Neural cell (in vitro differentiated cells): ENCODE data around the gene RADIL. TPM values are rescaled to one million over a fixed set of nuclear protein-coding genes. Genes with fewer than 3 reads are reported as not detected.

ENCODE experiments used
- H2AFZ ChIP-seq: fragments of 200-600, 300-800 bp; sonication (generic), shearing (Covaris generic); 2 replicates; pipeline ENCODE4 v1.6.0; 2014; ENCODE audit warnings: low read depth, mild to moderate bottlenecking, antibody characterized with exemption, low read length, moderate library complexity
- H3F3A ChIP-seq: fragments of 200-600 bp; shearing (Covaris generic); 2 replicates; pipeline ENCODE4 v1.6.1; 2016; ENCODE audit warnings: mild to moderate bottlenecking, moderate library complexity, mixed read lengths, antibody characterized with exemption, low read length; ENCODE audit not compliant: insufficient read depth, poor library complexity, severe bottlenecking
- H3K27ac ChIP-seq: fragments of 200-600, 300-800 bp; sonication (generic), shearing (Covaris generic); 2 replicates; pipeline ENCODE4 v1.5.1; 2014; ENCODE audit warnings: mild to moderate bottlenecking, low read length, moderate library complexity
- H3K27me3 ChIP-seq: fragments of 300-800, 200-600 bp; sonication (generic), shearing (Covaris generic); 2 replicates; pipeline ENCODE4 v1.6.0; 2014; ENCODE audit warnings: mild to moderate bottlenecking, low read depth, low read length, moderate library complexity; ENCODE audit not compliant: insufficient read depth
- H3K36me3 ChIP-seq: fragments of 300-800, 200-600 bp; sonication (generic), shearing (Covaris generic); 2 replicates; pipeline ENCODE4 v1.5.1; 2014; ENCODE audit warnings: mild to moderate bottlenecking, antibody characterized with exemption, low read length, moderate library complexity; ENCODE audit not compliant: insufficient read depth
- H3K4me2 ChIP-seq: fragments of 300-800, 200-600 bp; sonication (generic), shearing (Covaris generic); 2 replicates; pipeline ENCODE4 v1.6.0; 2014; ENCODE audit warnings: mild to moderate bottlenecking, low read length
- H3K4me3 ChIP-seq: fragments of 300-800, 200-600 bp; sonication (generic), shearing (Covaris generic); 2 replicates; pipeline ENCODE4 v1.5.1; 2014; ENCODE audit warnings: mild to moderate bottlenecking, low read length, moderate library complexity
- H3K79me2 ChIP-seq: fragments of 200-600 bp; shearing (Covaris generic); replicated peaks from 2 replicates; pipeline ENCODE4 v1.6.0; 2014; ENCODE audit warnings: mild to moderate bottlenecking, low read length, moderate library complexity; ENCODE audit not compliant: insufficient read depth
- H3K9ac ChIP-seq: fragments of 300-800, 200-600 bp; sonication (generic), shearing (Covaris generic); 2 replicates; pipeline ENCODE4 v1.6.1; 2016; ENCODE audit warnings: mild to moderate bottlenecking, low read length, mixed read lengths
- H3K9me2 ChIP-seq: fragments of 200-600 bp; shearing (Covaris generic); 2 replicates; pipeline ENCODE4 v1.6.1; 2016; ENCODE audit warnings: mild to moderate bottlenecking, low read length, mixed read lengths; ENCODE audit not compliant: insufficient read depth
- H3K9me3 ChIP-seq: fragments of 200-600, 300-800 bp; sonication (generic), shearing (Covaris generic); 2 replicates; pipeline ENCODE4 v1.6.1; 2016; ENCODE audit warnings: mild to moderate bottlenecking, mixed run types, low read length, moderate library complexity, mixed read lengths
- H4K20me1 ChIP-seq: fragments of 200-600 bp; shearing (Covaris generic); 2 replicates; pipeline ENCODE4 v1.6.1; 2016; ENCODE audit warnings: mild to moderate bottlenecking, mixed run types; ENCODE audit not compliant: insufficient read depth
- CTCF ChIP-seq: fragments of 450-650 bp; IDR thresholded peaks from 2 replicates; pipeline ENCODE4 v1.5.1; 2014; ENCODE audit warnings: antibody characterized with exemption, mild to moderate bottlenecking, moderate library complexity; ENCODE audit not compliant: poor library complexity, severe bottlenecking
- EP300 ChIP-seq: fragments of 450-650 bp; conservative IDR thresholded peaks from 2 replicates; pipeline ENCODE4 v1.6.1; 2014; ENCODE audit warnings: antibody characterized with exemption, mild to moderate bottlenecking, moderate library complexity; ENCODE audit not compliant: poor library complexity, severe bottlenecking
- EZH2 ChIP-seq: fragments of 200-600, 300-800 bp; shearing (Covaris generic), sonication (generic); IDR thresholded peaks from 2 replicates; pipeline ENCODE4 v1.6.1; 2014; ENCODE audit warnings: antibody characterized with exemption, low read length, borderline replicate concordance, mild to moderate bottlenecking; ENCODE audit not compliant: insufficient read depth, poor library complexity, severe bottlenecking
- MXI1 ChIP-seq: fragments of 450-650 bp; conservative IDR thresholded peaks from 2 replicates; pipeline ENCODE4 v1.6.1; 2014; ENCODE audit warnings: antibody characterized with exemption, mild to moderate bottlenecking; ENCODE audit not compliant: poor library complexity, severe bottlenecking
- POLR2AphosphoS5 ChIP-seq: IDR thresholded peaks from 2 replicates; pipeline ENCODE4 v1.6.1; 2012
- RAD21 ChIP-seq: fragments of 450-650 bp; conservative IDR thresholded peaks from 2 replicates; pipeline ENCODE4 v1.6.1; 2014; ENCODE audit warnings: antibody characterized with exemption, mild to moderate bottlenecking, moderate library complexity
- REST ChIP-seq: IDR thresholded peaks from 2 replicates; pipeline ENCODE4 v1.6.1; 2012; ENCODE audit warnings: borderline replicate concordance
- SMC3 ChIP-seq: fragments of 450-650 bp; conservative IDR thresholded peaks from 2 replicates; pipeline ENCODE4 v1.6.1; 2014; ENCODE audit warnings: antibody characterized with exemption, mild to moderate bottlenecking, moderate library complexity; ENCODE audit not compliant: poor library complexity
- TAF1 ChIP-seq: IDR thresholded peaks from 2 replicates; pipeline ENCODE4 v1.6.1; 2012; ENCODE audit warnings: low read depth
- polyA plus RNA-seq: library from polyadenylated mRNA; depleted of rRNA; stranded (reverse); fragments of >200 nt; gene quantifications from 2 replicates; pipeline ENCODE4 v1.2.3, GENCODE V29; 2014

The RADIL gene
- polyA plus RNA-seq, 1 donor from 2014 or later: 4.1 TPM

DNA sequence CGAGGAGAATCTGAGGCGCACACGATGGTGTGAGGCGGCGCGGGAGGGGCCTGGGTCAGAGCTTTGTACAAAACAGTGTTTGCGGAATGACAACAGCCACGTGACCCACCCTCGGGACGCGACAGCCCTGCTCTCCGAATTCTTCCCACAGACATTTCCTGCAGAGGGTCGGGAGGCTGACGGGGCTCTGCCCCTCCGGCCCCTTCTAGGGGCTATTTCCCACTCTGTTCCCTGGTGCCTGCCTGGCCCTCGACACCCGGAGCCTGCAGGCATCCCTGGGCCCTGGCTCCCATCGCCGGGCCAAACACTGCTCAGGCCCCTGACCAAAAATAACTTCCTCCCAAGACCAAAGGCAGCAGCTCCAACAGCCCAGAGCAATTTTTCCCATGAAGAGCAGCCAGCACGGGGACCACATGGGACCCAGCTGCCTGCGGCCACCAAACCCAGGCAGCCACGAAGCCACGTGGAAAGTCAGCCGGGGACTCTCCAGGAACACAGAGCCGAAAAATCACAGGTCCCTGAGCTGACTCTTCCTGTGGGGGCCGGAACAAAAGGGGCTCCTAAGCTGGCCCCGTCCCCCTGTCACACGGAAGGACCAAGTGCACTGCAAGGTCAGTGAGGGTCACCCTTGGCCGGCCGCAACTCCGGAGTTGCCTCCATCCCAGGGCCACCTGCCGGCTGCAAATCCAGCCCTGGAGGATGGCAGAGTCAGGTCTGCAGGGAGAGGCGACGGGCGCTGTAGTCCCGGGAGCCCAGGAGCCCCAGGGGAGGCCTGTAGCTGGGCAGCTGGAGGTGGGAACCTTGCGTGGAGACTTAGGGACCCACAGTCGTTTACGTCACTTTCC is 63.7 kb downstream of the RADIL start:
- Histone ChIP-seq H3K4me3 (no peak overlapping the region), H3K27ac (no peak overlapping the region), H2AFZ (no peak overlapping the region), H3K9me2 (no peaks in the 10 kb centered on the region), H3K27me3 (no peaks in the 10 kb centered on the region), H3K36me3 (no peaks in the 10 kb centered on the region), H3K9ac (no peak overlapping the region), H3K4me2 (no peak overlapping the region), H3K79me2 (no peaks in the 10 kb centered on the region), H3F3A (no peaks in the 10 kb centered on the region), H4K20me1 (no peaks in the 10 kb centered on the region), H3K9me3 (no peaks in the 10 kb centered on the region)
- TF ChIP-seq EP300: no peak
- no peak for TF ChIP-seq MXI1
- no peak for TF ChIP-seq POLR2AphosphoS5
- TF ChIP-seq TAF1: no peak
- no peak for TF ChIP-seq RAD21
- TF ChIP-seq CTCF: no peak
- no peak for TF ChIP-seq SMC3
- no peak for TF ChIP-seq REST
- TF ChIP-seq EZH2: no peak

DNA sequence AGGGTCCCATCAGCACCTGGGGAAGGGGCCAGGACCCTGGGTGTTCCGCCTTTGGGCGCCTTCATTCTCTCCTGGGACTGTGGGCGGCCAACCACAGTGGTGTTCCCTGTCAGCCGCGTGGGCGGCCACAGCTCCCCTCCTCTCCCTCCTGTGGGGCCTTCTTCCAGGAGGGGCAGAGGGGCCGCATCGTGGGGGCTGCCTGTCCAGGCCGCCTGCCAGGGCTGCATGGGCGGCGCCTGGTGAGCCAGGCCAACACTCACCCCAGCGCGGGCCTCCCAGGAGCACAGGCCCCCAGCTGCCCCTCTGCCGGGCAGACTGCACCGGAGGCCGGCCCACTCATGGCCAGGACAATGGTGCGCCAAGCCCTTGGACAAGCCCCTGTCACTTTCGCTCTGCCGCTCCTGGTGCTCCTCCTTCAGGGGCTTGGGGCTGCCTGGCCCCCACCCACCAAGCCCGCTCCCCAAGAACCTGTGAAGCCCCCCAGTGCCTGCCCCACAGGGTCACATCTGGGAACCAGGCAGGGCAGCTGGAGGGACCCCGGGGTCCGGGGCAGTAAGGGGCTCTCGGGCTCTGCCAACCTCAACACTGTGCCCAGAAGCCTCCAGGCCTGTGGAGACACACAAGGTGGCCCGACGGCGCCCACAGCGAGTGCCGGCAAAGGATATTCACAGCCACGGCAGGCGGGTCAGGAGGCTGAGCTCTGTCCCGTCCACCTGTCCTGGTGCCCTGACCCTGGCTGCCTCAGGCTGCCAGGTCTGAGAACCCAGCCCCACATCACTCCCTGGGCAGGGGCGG is 65.3 kb downstream of the RADIL start:
- H3K27me3 ChIP-seq: no peaks in the 10 kb centered on the region
- no peaks in the 10 kb centered on the region for H4K20me1 ChIP-seq
- H3K9me3 ChIP-seq: no peaks in the 10 kb centered on the region
- H3K27ac ChIP-seq: no peak overlapping the region
- no peak overlapping the region for H2AFZ ChIP-seq
- H3F3A ChIP-seq: no peaks in the 10 kb centered on the region
- no peaks in the 10 kb centered on the region for H3K79me2 ChIP-seq
- no peak overlapping the region for H3K9ac ChIP-seq
- no peak overlapping the region for H3K4me3 ChIP-seq
- H3K4me2 ChIP-seq: no peak overlapping the region
- no peaks in the 10 kb centered on the region for H3K36me3 ChIP-seq
- TF ChIP-seq REST (no peak), CTCF (no peak), MXI1 (no peak), TAF1 (no peak), EP300 (no peak), RAD21 (no peak), POLR2AphosphoS5 (no peak), EZH2 (no peak), SMC3 (no peak)
- H3K9me2 ChIP-seq: no peaks in the 10 kb centered on the region
